MCF 10A (cell line): ENCODE measurements around the gene KDM6B. TPM values are rescaled to one million over a fixed set of nuclear protein-coding genes. Genes with fewer than 3 reads are reported as not detected.

Experiments used
- BruUV-seq: library from RNA; stranded (reverse); fragments of 400-500 nt; replicated peaks from 2 replicates; lab custom pipeline; 2021; lab: Mats Ljungman, UMichigan
- CTCF ChIA-PET: fragments of 300-600 bp; sonication (Branson Sonifier 250); formaldehyde crosslinking; extraction: SDS; loops from one replicate; lab custom pipeline; 2021; ENCODE audit warnings: antibody characterized with exemption, inconsistent platforms; lab: Yijun Ruan, JAX
- POLR2A ChIA-PET: fragments of 300-600, 350-650 bp; sonication (Branson Sonifier 250); formaldehyde crosslinking; extraction: SDS; loops from one replicate; lab custom pipeline; 2020; ENCODE audit warnings: antibody characterized with exemption, inconsistent platforms; lab: Yijun Ruan, JAX
- DNase-seq: peaks from one replicate; pipeline ENCODE4 v3.0.0-alpha.2; 2018; ENCODE audit not compliant: unreplicated experiment
- H3K27ac Mint-ChIP-seq: one replicate; pipeline ENCODE4 v1.8.0; 2022; ENCODE audit warnings: mild to moderate bottlenecking, low read depth, mixed read lengths; ENCODE audit not compliant: unreplicated experiment
- H3K27me3 Mint-ChIP-seq: one replicate; pipeline ENCODE4 v1.8.0; 2022; ENCODE audit warnings: mixed read lengths; ENCODE audit not compliant: insufficient read depth, unreplicated experiment
- H3K36me3 Mint-ChIP-seq: one replicate; pipeline ENCODE4 v1.8.0; 2022; ENCODE audit warnings: mild to moderate bottlenecking, moderate library complexity, mixed read lengths; ENCODE audit not compliant: insufficient read depth, unreplicated experiment
- H3K4me1 Mint-ChIP-seq: one replicate; pipeline ENCODE4 v1.8.0; 2022; ENCODE audit warnings: mixed read lengths; ENCODE audit not compliant: insufficient read depth, unreplicated experiment
- H3K4me3 Mint-ChIP-seq: one replicate; pipeline ENCODE4 v1.8.0; 2022; ENCODE audit warnings: mild to moderate bottlenecking, moderate library complexity, mixed read lengths; ENCODE audit not compliant: unreplicated experiment
- H3K9me3 Mint-ChIP-seq: one replicate; pipeline ENCODE4 v1.8.0; 2022; ENCODE audit warnings: mixed read lengths; ENCODE audit not compliant: unreplicated experiment
- CTCF ChIP-seq: fragments of 200-600 bp; IDR thresholded peaks from one replicate; pipeline ENCODE4 v1.8.0; 2022; ENCODE audit warnings: antibody characterized with exemption, mild to moderate bottlenecking; ENCODE audit not compliant: unreplicated experiment
- intact Hi-C: fragments of 100-400 bp; cut with micrococcal nuclease; formaldehyde crosslinking; loops from 2 replicates; pipeline ENCODE4 v1.14.1; 2022
- total RNA-seq: library from RNA; stranded (reverse); gene quantifications from 2 replicates; pipeline ENCODE4 v1.2.3, GENCODE V29; 2022

The KDM6B gene
- total RNA-seq, 1 experiment from 2014 or later, result 39.8 TPM

DNA sequence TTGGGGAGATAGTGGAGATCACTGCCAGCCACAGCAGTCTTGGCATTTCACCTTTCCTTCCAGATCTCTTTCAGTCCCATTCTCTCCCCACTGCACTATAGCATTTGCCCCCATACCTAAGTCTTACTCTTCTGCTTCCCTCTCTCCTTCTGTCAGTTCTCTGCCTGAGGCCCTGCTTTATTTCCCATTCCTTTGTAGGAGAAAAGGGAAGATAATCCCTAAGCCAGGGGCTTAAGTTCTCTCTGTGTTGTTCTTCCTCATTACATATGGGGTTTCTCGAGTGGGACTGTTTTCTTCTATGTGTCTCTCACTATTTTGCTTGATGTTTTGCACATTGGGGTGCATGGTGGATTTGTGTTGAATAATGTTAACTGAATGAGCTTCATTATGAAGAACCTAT lies 6.4 kb downstream of the KDM6B start:
- ChIA-PET CTCF (interaction anchor here (1.2 to 5.8 kb wide), 5 partner anchors 11 to 97 kb away, joined by 3 to 32 read pairs (median 4); no protein-coding TSS in a partner anchor), POLR2A (interaction anchor here (1.0 to 5.7 kb wide), 4 partner anchors 16 to 347 kb away, joined by 3 to 65 read pairs (median 4); partner anchors contain the start of genes CYB5D1, NAA38 and TP53)
- peak overlapping the region; percentile 79 for H3K4me3 Mint-ChIP-seq
- DNase-seq, result no peak
- peaks cover 58% of the 10 kb centered on the region for H3K4me1 Mint-ChIP-seq
- H3K36me3 Mint-ChIP-seq, result peaks cover 55% of the 10 kb centered on the region
- no peak for TF ChIP-seq CTCF
- H3K27ac Mint-ChIP-seq, result peak overlapping the region; percentile 87
- H3K27me3 Mint-ChIP-seq, result no peaks in the 10 kb centered on the region
- BruUV-seq, result no TSS peak
- H3K9me3 Mint-ChIP-seq, result no peaks in the 10 kb centered on the region
- intact Hi-C loops, result no loop called here

GRCh38 chr17:7840875-7841274 lies 6.9 kb downstream of the KDM6B start:
- no TSS peak for BruUV-seq
- Mint-ChIP-seq H3K36me3 (peaks cover 55% of the 10 kb centered on the region), H3K4me1 (peaks cover 58% of the 10 kb centered on the region), H3K27ac (peak overlapping the region; percentile 87), H3K9me3 (no peaks in the 10 kb centered on the region), H3K4me3 (peak overlapping the region; percentile 79), H3K27me3 (no peaks in the 10 kb centered on the region)
- intact Hi-C loops, result no loop called here
- ChIA-PET CTCF (interaction anchor here (0.6 to 5.8 kb wide), 7 partner anchors 11 to 220 kb away, joined by 3 to 32 read pairs (median 4); no protein-coding TSS in a partner anchor), POLR2A (interaction anchor here (0.5 to 5.7 kb wide), 6 partner anchors 16 to 525 kb away, joined by 3 to 65 read pairs (median 4); partner anchors contain the start of genes CYB5D1, GPS2, NAA38 and TP53)
- DNase-seq, result no peak
- no peak for TF ChIP-seq CTCF

DNA sequence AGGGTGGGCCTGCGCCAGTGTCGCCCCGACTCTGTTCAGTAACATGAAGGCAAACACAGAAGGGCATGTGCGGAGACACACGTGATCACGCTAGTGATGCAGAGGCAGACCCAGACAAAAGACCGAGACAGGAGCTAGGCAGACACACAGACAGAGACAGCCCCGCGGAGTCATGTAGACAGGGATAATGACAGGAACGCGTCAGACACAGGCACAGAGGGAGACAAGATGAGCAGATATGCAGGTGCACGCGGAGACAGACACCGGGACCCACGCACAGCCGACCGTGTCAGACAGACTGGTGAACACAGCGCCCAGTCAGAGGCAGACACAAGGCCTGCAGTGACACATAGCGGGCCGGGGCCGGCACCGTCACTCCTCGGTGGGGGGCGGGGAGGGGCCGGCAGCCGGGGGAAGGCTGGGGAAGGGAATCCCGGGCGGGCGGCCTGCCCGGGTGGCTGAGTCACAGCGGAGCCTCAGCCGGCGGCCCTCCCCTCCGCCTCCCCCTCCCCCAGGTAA lies 7.4 kb downstream of the KDM6B start:
- intact Hi-C loops, result no loop called here
- peak overlapping the region; percentile 79 for H3K4me3 Mint-ChIP-seq
- no TSS peak for BruUV-seq
- DNase-seq, result peak; percentile 89
- TF ChIP-seq CTCF, result peak; percentile 8
- H3K36me3 Mint-ChIP-seq, result peaks cover 55% of the 10 kb centered on the region
- H3K4me1 Mint-ChIP-seq, result peaks cover 54% of the 10 kb centered on the region
- H3K27ac Mint-ChIP-seq, result peak overlapping the region; percentile 87
- no peaks in the 10 kb centered on the region for H3K9me3 Mint-ChIP-seq
- ChIA-PET CTCF (interaction anchor here (0.6 to 5.8 kb wide), 7 partner anchors 10 to 220 kb away, joined by 3 to 32 read pairs (median 4); no protein-coding TSS in a partner anchor), POLR2A (interaction anchor here (0.5 to 5.7 kb wide), 16 partner anchors 7 to 526 kb away, joined by 3 to 97 read pairs (median 6); partner anchors contain the start of genes CNTROB, CYB5D1, GPS2 and KDM6B)
- H3K27me3 Mint-ChIP-seq, result no peaks in the 10 kb centered on the region

DNA sequence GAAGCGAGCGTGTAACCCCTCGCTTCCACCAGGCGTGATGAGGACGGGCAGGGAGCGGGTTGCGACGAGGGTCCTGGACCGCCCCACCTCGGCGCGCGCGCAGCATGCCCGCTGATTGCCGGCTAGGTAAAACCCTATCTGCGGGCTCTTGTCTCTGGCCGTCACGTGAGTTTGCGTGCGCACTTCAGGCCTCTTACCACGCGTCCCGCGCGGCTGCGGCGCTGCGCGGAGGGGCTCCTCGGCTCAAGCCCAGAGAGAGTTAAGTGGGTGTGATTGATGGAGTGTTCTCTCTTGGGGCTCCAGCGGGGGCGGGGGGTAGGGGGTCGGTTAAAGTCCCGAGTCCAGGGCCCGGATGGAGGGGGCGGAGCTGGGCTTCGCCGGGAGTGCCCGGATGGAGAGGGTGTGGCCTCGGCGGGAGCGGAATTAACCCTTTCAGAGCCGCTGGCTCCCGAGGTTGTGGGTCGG lies 7.9 kb downstream of the KDM6B start:
- Mint-ChIP-seq H3K27me3 (no peaks in the 10 kb centered on the region), H3K4me1 (peaks cover 49% of the 10 kb centered on the region), H3K4me3 (peak overlapping the region; percentile 79), H3K36me3 (peaks cover 56% of the 10 kb centered on the region), H3K27ac (peak overlapping the region; percentile 87), H3K9me3 (no peaks in the 10 kb centered on the region)
- BruUV-seq, result no TSS peak
- peak; percentile 2 for TF ChIP-seq CTCF
- DNase-seq, result peak; percentile 85
- CTCF ChIA-PET, result interaction anchor here (1.0 to 5.8 kb wide), 3 partner anchors 8 to 99 kb away, joined by 3 to 32 read pairs (median 3); no protein-coding TSS in a partner anchor
- intact Hi-C loops, result no loop called here
- POLR2A ChIA-PET, result interaction anchor here (0.7 to 5.7 kb wide), 17 partner anchors 7 to 527 kb away, joined by 3 to 97 read pairs (median 6); partner anchors contain the start of genes CNTROB, CYB5D1, GPS2 and KDM6B
